ENCODE data around the gene C11orf16.
A peak's percentile ranks its signal among the peaks of the same experiment; 100 is the strongest.
"Not testable (repeated sequence)": the region's sequence is repeated elsewhere in the genome, so short reads cannot be mapped to it uniquely, and the experiment has no call there.

The C11orf16 gene

DNA sequence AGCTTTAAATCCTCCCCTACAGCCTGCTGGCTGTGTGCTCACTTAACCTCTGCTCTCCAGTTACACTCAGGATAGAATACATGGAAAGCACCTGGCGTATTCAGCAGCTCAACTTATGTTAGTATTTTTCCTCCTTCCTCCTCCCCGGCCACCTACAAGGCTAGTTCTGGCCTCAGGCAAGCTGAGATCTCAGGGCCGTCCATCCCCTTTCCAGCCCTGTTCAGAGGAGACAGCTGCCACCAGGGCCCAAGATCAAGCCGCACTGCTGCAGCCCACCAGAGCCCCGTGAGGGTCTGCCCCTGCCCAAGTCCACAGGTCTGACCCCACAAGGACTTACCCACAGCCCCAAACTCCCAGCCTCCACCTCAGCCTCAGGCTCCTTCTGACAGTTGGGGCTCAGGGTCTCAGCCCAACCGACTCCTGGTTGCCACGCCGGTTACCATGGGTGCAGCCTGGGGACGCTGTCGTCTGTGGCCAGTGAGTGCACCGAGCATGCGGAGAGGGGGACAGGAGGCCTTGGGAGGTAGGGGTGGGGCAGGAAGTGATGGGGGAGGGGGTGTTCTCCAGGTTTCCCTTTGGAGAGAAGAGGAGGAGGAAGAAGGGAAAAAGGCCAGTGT is at the start of gene C11orf16:
TSS of gene C11orf16 (minus strand) at position 384 of the 617 bp plus-strand sequence. CDS start 639 bp downstream, outside the sequence.
- DNase-seq, result no peak

- DNase-seq, result no peak
Measured at GRCh38 chr11:8980485-8980884, 47.7 kb upstream of the C11orf16 start.

- not testable (repeated sequence) for DNase-seq
Measured at GRCh38 chr11:8979365-8979764, 46.6 kb upstream of the C11orf16 start.

GRCh38 chr11:8973121-8973520 is 40.4 kb upstream of the C11orf16 start:
- no peak for DNase-seq

DNA sequence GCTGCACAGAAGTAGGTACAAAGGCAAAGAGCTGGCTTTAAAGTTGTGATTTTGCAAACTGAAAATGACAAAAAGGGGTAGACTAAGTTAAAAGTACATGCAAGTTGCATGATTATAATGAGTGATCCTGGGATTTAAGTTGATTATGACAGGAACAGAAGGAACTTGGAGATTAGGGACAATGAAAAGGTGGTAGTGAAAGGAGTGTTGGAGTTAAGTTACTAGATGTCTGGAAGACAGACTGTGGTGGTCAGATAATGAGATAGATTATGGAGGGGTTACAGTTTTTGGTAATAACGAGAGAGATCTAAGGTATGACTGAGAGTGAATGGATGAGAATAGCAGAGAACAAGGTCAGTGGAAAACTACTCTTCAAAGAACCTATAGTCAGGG is 39.2 kb upstream of the C11orf16 start:
- no peak for DNase-seq

GRCh38 chr11:8971196-8971923 is 38.6 kb upstream of the C11orf16 start:
- no peak for DNase-seq

DNA sequence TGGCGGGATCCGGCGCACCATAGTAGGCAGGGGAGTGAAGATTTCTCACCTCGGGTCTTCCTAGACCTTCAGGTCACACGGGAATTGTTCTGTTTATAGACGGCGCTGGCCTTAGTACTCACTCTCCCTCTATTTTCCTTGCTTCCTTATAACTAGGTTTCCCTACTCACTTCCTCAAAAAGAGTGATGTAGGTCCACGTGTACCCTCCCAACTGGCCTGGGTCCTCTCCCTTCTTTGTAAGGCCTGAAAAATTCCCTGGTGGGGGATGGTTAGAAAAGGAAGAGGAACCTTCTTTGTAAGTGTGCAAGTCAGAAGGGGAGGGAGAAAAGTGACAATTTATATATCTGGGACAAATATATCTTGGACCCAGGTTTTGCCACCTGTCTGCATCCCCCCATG is 34.4 kb upstream of the C11orf16 start:
- no peak for DNase-seq

DNA sequence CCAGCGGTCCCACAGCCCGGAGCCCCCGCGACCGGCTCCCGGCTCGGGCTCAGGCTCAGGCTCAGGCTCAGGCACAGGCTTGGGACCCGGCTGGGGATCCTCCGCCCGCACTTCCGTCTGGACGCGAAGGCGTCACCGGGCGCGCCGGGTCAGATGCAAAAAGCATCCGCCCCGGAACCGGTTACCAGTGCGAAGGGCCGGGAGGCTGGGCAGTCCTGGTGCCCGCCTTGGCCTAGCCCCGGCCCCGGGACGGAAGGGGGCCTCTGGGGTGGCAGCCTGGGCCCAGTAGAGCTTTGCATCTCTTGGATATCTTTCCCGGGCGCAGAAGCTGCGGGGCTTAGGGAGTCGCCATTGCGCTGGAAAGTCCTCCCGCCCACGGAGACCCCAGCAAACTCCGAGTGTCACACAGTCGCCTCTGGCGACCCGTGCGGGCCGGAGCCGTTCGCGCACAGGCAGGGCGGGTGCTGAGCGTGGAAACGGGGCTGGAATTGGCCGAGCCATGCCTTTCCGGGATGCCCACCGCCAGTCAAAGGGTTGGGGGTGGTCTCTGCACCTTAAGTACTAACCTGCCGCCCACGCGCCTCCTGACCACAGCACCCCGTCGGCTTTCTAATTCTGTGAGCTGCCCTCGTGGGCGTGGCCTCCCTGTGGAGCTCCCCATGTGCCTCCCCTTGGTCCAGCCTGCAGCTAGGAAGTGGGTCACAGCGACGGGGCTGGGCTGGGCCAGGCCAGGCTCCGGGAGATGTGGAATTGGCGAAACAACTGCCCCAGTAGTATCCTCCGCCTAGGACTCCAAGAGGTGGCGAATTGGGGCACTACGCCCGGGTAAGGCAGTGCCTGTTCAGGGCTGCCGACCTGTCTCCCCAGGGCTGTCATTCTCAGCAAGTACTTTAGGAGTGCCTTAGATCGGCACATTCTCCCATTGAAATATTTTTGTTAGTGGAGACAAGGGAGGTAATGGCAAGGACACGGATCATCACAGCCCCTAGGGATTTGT is 31.9 kb upstream of the C11orf16 start, which contains the start of gene TMEM9B:
TSS of gene TMEM9B (minus strand) at position 119 of the 997 bp plus-strand sequence. CDS start 129 bp downstream, outside the sequence.
- peak; percentile 88 for DNase-seq

- DNase-seq, result peak; percentile 76
Measured at GRCh38 chr11:8963569-8964323, 31.0 kb upstream of the C11orf16 start.

GRCh38 chr11:8962841-8963240 is 30.1 kb upstream of the C11orf16 start:
- no peak for DNase-seq

DNA sequence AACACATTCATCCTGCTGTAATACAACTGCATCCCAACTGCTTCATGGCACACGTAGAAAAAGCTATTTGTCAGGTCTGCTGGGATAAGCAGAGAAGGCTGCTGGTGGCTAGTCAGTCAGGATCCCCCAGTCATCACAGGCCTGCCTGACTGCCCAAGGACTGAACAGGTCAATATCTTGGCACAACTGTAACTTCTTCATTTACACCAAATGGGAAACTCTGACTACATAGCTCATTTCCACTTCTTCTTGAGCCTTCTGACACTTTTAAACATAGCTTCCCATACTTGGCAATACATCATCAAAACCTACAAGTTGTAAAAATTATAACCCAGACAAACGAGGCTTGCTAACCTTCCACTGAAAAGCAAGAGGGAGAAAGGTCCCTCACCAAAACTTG is 28.7 kb upstream of the C11orf16 start:
- no peak for DNase-seq

- peak; percentile 68 for DNase-seq
Measured at GRCh38 chr11:8959546-8960166, 26.9 kb upstream of the C11orf16 start.

DNA sequence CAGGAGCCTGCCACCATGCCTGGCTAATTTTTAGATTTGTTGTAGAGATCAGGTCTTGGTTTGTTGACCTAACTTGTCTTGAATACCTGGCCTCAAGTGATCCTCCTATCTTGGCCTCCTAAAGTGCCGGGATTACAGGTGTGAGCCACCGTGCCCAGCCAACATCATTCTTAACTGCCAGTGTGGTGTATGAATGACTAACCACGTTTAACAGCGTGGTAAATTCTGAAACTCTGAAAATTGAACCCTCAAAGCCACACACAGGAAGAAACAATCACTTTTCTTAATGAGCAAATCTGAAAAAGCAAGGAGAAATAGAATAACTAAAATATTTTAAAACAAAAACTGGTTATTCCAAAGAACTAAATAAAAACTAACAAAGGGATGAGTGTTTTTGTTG is 24.1 kb upstream of the C11orf16 start:
- DNase-seq, result no peak

DNA sequence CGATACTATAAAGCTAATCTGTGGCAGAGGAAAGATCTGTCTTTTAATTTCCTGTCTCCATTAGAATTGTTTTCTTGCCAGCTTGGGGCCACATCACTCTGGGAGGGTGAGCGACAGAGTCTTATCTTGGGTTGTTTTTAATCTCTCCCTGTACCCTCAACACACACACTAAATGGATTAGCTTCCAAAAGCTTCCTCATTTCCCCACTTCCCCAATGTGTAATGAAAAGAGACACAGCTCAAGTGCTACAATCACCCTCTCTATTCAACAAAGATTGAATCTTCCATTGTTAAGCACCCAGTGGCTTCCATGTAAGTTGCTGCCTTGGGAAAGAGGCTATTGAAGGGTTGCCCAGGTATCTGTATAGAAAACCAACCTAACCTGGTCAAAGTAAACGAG is 16.1 kb upstream of the C11orf16 start:
- no peak for DNase-seq

- DNase-seq, result no peak
Measured at GRCh38 chr11:8947230-8947943, 14.6 kb upstream of the C11orf16 start.

- DNase-seq, result no peak
Measured at GRCh38 chr11:8942518-8943066, 9.8 kb upstream of the C11orf16 start, which contains the start of gene ASCL3. ASCL3 (minus strand) TSS chr11:8943016; CDS start chr11:8938161, 4,855 bp downstream.

GRCh38 chr11:8941341-8942103 is 8.8 kb upstream of the C11orf16 start:
- no peak for DNase-seq

DNA sequence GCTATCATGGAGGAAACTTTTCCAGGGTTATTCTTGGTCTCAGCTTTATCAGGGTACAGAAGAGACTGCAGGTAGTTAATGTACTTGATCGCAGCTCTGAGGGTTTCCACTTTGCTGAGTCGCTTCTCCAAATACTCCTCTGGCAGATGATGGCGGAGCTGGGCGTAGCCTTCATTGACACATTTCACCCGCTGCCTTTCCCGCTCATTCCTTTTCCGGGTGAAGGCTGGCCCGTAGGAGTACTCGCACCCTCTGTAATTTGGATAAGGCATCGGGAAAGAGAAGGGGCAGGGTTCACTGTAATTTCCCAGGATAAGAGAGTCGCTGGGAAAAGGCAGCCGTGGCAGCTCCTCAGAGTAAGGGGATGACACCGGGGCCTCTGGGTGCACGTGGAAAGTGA is 4.9 kb upstream of the C11orf16 start:
- DNase-seq, result no peak

GRCh38 chr11:8937159-8937558 is 4.4 kb upstream of the C11orf16 start:
- peak; percentile 11 for DNase-seq

- DNase-seq, result not testable (repeated sequence)
Measured at GRCh38 chr11:8935789-8936188, 3.0 kb upstream of the C11orf16 start.
